LHCN-M2 (cell line): ENCODE measurements around the gene ADCY2. TPM values are rescaled to one million over a fixed set of nuclear protein-coding genes. Genes with fewer than 3 reads are reported as not detected.

Experiments
- DNase-seq: peaks from one replicate; pipeline ENCODE4 v3.0.0-alpha.2; 2012; ENCODE audit warnings: low read depth
- total RNA-seq: library from RNA; depleted of rRNA; stranded (reverse); fragments of >200 nt; gene quantifications from 2 replicates; pipeline ENCODE4 v1.2.3, GENCODE V29; 2014

ADCY2 gene
- total RNA-seq, 1 experiment from 2014 or later, result not detected

- DNase-seq, result no peak
These were observed 386.0 kb downstream of the ADCY2 start for GRCh38 chr5:7781899-7782298.

- no peak for DNase-seq
These were observed 388.9 kb downstream of the ADCY2 start for GRCh38 chr5:7784683-7785380.

DNA sequence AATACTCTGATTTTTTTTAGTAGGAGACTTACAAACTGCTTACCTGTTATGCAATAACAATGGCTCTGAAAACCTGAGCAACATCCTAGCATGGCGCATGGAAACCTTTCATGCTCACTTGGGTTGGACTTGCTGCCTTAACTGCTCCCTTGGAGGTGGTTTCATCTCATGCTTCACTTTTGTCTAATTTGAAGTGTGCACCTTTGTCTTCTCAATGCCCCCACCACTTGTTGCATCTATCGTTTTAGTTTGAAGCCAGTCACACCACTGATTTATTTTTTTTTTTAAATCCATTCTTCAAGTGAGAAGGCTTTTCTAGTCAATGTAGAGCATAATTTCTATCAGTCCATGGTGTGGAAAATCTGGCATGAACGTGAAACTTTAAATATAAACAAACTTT, 391.8 kb downstream of the ADCY2 start:
- no peak for DNase-seq

GRCh38 chr5:7789567-7789966, 393.6 kb downstream of the ADCY2 start:
- DNase-seq, result no peak

DNA sequence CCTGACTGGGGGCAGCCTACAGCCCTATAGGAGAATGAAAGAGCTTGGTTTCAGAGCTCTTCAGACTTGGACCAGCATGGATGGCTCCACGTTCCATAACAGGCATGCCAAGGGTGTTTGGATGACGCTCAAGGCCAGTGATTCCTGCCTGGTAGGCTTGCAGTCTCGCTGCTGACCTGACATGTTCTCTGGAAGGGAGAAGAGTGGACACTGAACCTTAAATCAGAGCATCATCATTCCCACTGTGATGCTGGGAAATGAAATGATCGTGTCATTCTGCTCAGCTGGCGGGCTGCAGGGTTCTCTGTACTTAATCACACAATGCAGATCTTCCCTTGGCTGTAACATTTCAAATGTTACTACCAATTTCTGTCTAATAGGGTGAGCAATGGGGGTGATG, 398.0 kb downstream of the ADCY2 start:
- no peak for DNase-seq

DNA sequence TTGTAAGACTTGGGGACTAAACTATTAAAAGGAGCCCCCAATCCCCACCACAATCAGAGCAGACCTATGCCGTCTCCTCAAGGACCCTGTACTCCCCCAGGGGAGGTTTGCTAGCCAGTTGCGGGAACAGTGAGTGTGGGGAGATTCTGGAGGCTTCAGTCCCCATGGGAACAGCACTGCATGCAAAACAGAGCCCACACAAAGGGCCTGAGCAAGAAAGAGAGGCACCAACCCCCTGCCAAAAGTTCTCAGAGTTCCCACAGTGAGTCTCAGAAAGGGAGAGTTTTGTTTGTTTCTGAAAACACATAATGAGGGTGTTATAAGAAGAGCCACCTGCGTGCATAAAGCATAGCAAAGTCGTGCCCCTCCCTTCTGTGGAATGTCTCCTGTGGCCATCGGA, 398.4 kb downstream of the ADCY2 start:
- no peak for DNase-seq

- no peak for DNase-seq
These were observed 398.9 kb downstream of the ADCY2 start for GRCh38 chr5:7794823-7795222.

DNA sequence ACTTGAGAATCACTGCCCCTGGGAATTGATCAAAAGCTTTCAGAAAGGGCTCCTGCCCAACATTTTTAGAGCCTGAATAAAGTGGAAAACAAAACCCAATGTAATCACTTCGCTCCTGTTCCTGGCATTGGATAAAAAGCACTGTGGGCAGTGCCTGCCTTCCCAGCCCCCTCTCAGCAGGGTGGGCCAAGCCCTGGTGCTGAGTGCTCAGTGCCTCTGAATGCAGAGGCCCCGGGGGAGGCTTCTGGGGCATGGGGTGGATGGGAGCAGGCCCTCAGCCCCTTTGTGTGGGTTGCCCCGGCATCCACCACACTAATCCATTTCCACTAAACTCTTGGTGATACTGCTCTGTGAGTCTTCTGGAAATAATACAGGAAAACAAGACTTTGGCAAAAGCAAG, 399.4 kb downstream of the ADCY2 start:
- DNase-seq, result no peak

GRCh38 chr5:7801891-7802614, 406.1 kb downstream of the ADCY2 start:
- DNase-seq, result no peak

GRCh38 chr5:7802855-7803254, 406.9 kb downstream of the ADCY2 start:
- DNase-seq, result peak; percentile 35

GRCh38 chr5:7803937-7804336, 408.0 kb downstream of the ADCY2 start:
- DNase-seq, result no peak

DNA sequence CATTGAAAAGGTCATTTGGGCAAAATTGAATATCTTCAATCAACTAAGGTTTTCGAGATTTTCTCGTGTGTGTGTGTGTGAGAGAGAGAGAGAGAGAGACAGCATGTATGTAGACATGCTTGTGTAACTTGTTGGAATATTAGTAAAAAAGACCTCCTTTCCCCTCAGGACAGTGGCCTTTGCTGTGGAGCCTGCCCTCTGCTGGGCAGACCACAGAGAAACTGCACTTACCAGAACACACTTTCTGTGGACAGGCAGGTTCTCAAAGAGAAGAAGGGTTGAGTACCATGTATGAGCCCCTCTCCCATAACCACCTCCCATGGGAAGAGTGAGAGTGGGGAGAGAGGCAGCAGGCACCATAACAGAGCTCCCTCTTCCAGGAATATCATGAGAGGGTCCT, 409.4 kb downstream of the ADCY2 start:
- no peak for DNase-seq

GRCh38 chr5:7808998-7809397, 413.1 kb downstream of the ADCY2 start:
- no peak for DNase-seq

DNA sequence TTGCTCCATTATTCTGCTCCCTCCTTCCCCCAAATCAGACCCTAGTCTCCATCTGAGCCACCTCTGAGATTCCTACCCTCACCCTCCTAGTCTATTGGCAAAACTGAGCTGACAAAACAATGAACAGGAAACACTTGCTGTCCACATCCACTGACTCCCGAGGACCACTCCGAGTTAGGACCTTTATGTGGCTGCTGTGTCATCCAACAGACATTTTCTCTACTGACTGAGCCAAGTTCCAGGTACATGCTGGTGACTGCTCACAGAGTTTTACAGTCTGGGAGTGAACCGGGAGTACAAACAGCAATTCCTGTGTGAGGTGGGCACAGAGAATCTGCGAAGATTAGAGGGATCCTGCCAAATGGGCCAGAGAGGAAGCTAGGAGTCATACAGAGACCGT, 415.8 kb downstream of the ADCY2 start:
- no peak for DNase-seq

DNA sequence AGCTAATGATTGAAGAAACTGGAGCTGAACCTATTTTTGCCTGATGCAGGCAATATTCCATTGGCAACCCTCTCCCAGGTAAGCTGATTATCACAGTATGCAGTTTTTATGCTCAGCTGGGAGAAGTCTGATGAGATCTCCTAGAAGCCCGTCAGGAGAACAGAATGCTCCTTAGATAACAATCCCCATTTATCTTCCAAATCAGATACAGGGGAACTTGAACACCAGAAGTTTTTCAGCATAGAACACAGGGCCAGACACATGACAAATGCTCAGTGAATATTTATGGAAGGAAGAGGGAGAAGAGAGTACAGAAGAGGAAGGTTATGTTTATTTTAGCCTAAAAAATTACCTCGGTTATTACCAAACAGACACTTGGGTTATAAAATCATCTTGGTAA, 417.1 kb downstream of the ADCY2 start:
- DNase-seq, result no peak

DNA sequence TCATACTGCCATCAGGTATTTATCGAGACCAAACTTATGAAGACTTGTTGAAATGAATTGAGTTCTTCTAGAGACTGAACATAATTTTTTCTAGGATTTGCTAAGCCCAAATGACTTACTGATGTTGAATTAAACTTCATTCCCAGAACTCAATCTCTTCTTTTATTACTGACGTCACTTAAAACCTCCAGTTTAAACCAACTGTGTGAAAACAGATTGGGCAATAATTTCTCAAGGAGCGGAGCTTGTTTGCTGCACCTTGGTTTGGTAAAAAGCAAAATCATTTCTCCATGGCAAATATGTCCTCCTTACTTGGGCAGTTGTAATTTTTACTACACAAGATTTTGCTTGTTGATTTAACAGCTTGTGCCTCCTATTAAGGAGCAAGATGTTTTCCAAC, 417.6 kb downstream of the ADCY2 start:
- no peak for DNase-seq

DNA sequence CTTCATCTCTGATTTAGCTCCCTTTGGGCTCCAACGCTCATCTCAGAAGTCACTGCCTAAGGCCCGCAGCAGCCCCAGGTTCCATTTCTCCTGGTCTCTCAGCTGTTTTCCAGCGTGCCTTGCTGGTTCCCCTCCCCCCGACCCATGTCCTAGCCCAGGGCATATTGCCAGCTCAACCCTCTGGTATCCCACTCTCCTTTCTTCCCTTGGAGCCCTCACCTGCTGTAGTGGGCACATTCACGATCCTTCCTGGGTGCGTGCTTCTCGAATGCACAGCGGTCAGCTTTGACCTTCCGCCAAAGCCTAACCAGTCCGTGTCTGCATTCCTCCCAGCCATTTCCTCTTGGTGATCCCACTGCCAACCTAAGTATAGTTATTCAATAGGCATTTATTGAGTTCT, 418.9 kb downstream of the ADCY2 start:
- no peak for DNase-seq

GRCh38 chr5:7815892-7816534, 420.1 kb downstream of the ADCY2 start:
- peak; percentile 71 for DNase-seq

DNA sequence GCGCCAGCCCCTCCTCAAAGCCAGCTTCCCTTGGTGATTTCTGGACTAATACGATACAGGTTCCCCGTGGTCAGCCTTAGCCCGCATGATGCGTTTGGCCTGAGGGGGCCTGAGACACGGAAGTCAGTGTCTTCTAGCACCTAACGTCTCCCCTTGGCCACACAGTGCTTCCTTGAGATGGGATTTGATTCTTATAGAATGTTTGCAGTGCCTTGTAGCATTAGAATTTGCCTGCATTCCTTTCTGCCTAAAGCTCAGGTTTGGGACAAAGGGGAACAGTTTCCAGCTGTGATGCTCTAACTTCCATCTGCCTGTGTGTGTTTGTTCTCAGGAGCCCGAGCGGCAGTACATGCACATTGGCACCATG, 420.6 kb downstream of the ADCY2 start:
- DNase-seq, result no peak

DNA sequence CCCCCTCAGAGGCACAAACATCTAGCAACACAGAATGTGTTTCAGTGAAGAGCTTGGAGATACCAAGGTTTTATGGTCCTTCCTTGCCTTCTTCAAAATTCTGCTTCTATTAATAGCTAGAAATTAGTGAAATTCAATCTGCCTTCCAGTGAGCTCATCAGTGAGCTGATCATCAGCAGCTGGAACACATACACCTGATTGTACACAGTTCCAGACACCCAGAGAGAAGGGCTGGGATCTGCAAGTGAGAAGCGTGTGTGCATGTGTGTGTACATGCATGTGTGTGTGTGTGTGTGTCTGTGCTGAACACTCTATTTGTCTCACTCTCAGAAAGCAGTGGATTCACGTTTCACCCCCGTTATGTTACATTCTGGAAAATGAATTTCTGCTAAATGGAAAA, 426.5 kb downstream of the ADCY2 start:
- DNase-seq, result no peak

DNA sequence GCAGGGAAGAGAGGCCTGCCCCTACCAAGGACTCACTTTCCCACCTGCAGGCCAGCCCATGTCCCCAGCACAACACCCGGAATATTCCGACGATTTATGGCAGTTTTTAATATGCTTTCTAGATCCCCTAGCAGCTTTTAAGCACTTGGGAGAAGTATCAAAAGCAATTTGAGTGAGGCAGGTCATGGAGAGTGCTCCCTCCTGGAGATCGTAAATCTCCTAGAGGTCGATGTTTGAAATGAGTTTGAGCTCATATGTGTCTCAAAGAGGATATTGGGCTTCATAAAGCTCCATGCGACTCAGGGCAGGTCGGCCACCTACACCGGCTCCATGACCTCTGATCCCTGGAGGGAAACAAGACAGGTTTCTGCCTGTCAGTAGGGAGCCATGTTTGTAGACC, 427.7 kb downstream of the ADCY2 start:
- no peak for DNase-seq

DNA sequence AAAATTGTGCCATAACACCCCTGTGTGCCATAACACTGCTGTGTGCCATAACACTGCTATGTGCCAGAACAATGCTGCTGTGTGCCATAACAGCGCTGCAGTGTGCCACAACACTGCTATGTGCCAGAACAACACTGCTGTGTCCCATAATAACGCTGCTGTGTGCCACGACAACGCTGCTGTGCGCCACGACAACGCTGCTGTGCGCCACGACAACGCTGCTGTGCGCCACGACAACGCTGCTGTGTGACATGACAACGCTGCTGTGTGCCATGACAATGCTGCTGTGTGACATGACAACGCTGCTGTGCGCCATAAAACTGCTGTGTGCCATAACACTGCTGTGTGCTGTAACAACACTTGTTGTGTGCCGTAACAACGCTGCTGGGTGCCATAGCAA, 429.1 kb downstream of the ADCY2 start:
- DNase-seq, result no peak

DNA sequence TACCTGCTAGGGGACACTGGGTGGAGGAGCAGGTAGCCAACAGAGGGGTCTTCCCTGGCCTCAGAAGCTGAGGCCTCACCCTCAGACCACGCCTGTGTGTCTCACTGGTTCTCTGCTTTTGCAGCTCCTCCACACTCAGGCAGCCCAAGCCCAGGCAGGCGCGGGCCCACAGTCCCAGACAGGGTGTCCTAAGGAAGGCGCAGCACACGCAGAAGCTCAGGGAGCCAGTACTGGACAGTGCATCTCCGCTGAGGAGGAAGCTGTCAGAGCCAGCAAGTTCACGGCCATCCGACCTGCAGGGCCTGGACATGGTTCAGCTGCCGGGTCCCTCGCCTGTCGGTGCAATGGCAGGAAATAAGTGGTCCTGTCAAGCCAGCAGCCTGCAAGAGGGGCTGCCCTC, 429.7 kb downstream of the ADCY2 start:
- no peak for DNase-seq
